ENCODE data around the gene FAM131B. TPM values are rescaled to one million over a fixed set of nuclear protein-coding genes. Genes with fewer than 3 reads are reported as not detected.

The FAM131B gene
- total and polyA plus RNA-seq, 2 experiments from 2014 or later = 0.87 to 1.9 TPM

DNA sequence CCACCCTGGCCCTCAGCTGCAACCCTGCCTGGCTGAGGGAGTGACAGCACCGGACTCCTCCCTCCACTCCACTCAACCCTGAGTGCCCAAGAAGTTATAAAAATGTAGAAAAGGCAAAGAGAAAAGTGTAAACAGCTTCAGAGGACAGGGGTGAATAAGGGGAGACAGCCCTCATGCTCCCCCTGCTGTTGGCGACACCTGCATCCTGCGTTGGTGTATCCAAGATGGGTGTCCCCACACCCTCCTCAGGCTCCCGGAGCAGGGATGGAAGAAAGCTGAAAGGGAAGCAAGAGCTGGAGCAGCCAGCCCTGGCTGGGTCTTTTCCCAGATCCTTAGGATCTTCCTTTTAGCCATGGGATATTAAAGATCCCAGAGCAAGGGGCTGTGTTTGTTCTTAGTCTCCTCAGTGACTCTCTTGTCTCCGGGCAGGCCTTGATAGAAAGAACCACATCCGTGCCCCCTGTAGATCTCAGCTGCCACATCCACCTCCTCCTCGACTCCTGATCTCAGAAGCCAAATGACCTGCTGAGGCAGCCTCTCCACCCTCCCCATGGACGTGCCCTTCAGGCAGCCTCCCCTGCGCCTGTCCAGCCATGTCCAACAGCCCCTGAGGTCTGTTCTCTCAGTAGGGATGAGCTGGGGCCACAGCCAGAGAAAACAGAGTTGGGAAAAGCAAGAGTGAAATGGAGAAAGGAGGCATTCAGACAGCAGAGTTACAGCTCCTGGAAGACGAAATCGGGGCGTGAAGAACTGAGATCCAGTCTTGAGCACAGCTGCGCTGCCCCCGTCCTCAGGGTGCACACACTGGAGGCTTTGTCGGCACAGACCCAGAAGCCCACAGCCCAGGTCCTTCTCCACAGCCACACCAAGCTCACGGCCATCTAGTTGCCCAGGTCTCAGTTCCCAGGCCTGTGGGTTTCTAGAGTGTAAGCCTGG is 6.8 kb downstream of the FAM131B start:
- no peaks in the 10 kb centered on the region for H3K9me2 ChIP-seq (replicated peaks; ENCODE audit: insufficient read depth)
- H3K4me1 ChIP-seq (ENCODE audit: insufficient read depth) = no peaks in the 10 kb centered on the region
- H2AFZ ChIP-seq = no peak overlapping the region
- H3K4me3 ChIP-seq = no peak overlapping the region
- WGBS (ENCODE audit: low lambda C conversion rate, missing lambda C conversion rate) = 91% methylated on average over 16 of the region's 16 CpGs
- DNase-seq (ENCODE audit: low spot score) = no peak
- H3K79me2 ChIP-seq = no peaks in the 10 kb centered on the region
- no peak overlapping the region for H3K4me2 ChIP-seq
- no peak overlapping the region for H3K27ac ChIP-seq
- TF ChIP-seq EZH2 (IDR thresholded peaks at IDR 0.05; ENCODE audit: borderline replicate concordance) (no peak), EZH2phosphoT487 (IDR thresholded peaks at IDR 0.05; ENCODE audit: low read depth, severe bottlenecking, unreplicated experiment) (no peak)
- TF ChIP-seq, protein P1, sequence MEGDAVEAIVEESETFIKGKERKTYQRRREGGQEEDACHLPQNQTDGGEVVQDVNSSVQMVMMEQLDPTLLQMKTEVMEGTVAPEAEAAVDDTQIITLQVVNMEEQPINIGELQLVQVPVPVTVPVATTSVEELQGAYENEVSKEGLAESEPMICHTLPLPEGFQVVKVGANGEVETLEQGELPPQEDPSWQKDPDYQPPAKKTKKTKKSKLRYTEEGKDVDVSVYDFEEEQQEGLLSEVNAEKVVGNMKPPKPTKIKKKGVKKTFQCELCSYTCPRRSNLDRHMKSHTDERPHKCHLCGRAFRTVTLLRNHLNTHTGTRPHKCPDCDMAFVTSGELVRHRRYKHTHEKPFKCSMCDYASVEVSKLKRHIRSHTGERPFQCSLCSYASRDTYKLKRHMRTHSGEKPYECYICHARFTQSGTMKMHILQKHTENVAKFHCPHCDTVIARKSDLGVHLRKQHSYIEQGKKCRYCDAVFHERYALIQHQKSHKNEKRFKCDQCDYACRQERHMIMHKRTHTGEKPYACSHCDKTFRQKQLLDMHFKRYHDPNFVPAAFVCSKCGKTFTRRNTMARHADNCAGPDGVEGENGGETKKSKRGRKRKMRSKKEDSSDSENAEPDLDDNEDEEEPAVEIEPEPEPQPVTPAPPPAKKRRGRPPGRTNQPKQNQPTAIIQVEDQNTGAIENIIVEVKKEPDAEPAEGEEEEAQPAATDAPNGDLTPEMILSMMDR (IDR thresholded peaks at IDR 0.05; ENCODE audit: poor library complexity) = no peak
- no peaks in the 10 kb centered on the region for H3K9me3 ChIP-seq (ENCODE audit: low read depth)
- H3K36me3 ChIP-seq (replicated peaks; ENCODE audit: insufficient read depth, low read depth) = no peaks in the 10 kb centered on the region
- no peaks in the 10 kb centered on the region for H4K20me1 ChIP-seq (ENCODE audit: insufficient read depth, poor library complexity, severe bottlenecking)
- peaks cover 19% of the 10 kb centered on the region for H3K27me3 ChIP-seq

GRCh38 chr7:143354965-143355364 is 7.5 kb downstream of the FAM131B start:
- Histone ChIP-seq H3K36me3 (replicated peaks; ENCODE audit: insufficient read depth, low read depth) (no peaks in the 10 kb centered on the region), H4K20me1 (ENCODE audit: insufficient read depth, poor library complexity, severe bottlenecking) (no peaks in the 10 kb centered on the region), H3K9me2 (replicated peaks; ENCODE audit: insufficient read depth) (no peaks in the 10 kb centered on the region), H3K27me3 (peaks cover 12% of the 10 kb centered on the region), H2AFZ (no peak overlapping the region), H3K4me2 (no peak overlapping the region), H3K27ac (no peak overlapping the region), H3K4me3 (no peak overlapping the region), H3K9me3 (ENCODE audit: low read depth) (no peaks in the 10 kb centered on the region), H3K79me2 (no peaks in the 10 kb centered on the region), H3K4me1 (ENCODE audit: insufficient read depth) (no peaks in the 10 kb centered on the region)
- DNase-seq (ENCODE audit: low spot score) = no peak
- 89% methylated on average over 8 of the region's 8 CpGs for WGBS (ENCODE audit: low lambda C conversion rate, missing lambda C conversion rate)
- TF ChIP-seq EZH2phosphoT487 (IDR thresholded peaks at IDR 0.05; ENCODE audit: low read depth, severe bottlenecking, unreplicated experiment) (no peak), EZH2 (IDR thresholded peaks at IDR 0.05; ENCODE audit: borderline replicate concordance) (no peak)
- TF ChIP-seq, protein P1 (IDR thresholded peaks at IDR 0.05; ENCODE audit: poor library complexity) = no peak

- H3K27ac ChIP-seq = no peak overlapping the region
- no peak overlapping the region for H3K4me3 ChIP-seq
- no peak overlapping the region for H2AFZ ChIP-seq
- H3K9me3 ChIP-seq (ENCODE audit: low read depth) = no peaks in the 10 kb centered on the region
- peaks cover 10% of the 10 kb centered on the region for H3K27me3 ChIP-seq
- no peaks in the 10 kb centered on the region for H3K9me2 ChIP-seq (replicated peaks; ENCODE audit: insufficient read depth)
- 93% methylated on average over 8 of the region's 8 CpGs for WGBS (ENCODE audit: low lambda C conversion rate, missing lambda C conversion rate)
- no peaks in the 10 kb centered on the region for H4K20me1 ChIP-seq (ENCODE audit: insufficient read depth, poor library complexity, severe bottlenecking)
- no peak for DNase-seq (ENCODE audit: low spot score)
- H3K4me1 ChIP-seq (ENCODE audit: insufficient read depth) = no peaks in the 10 kb centered on the region
- no peaks in the 10 kb centered on the region for H3K36me3 ChIP-seq (replicated peaks; ENCODE audit: insufficient read depth, low read depth)
- TF ChIP-seq, protein P1 (IDR thresholded peaks at IDR 0.05; ENCODE audit: poor library complexity) = no peak
- TF ChIP-seq EZH2phosphoT487 (IDR thresholded peaks at IDR 0.05; ENCODE audit: low read depth, severe bottlenecking, unreplicated experiment) (no peak), EZH2 (IDR thresholded peaks at IDR 0.05; ENCODE audit: borderline replicate concordance) (no peak)
- no peak overlapping the region for H3K4me2 ChIP-seq
- no peaks in the 10 kb centered on the region for H3K79me2 ChIP-seq
Observed at GRCh38 chr7:143354376-143354775, 8.1 kb downstream of the FAM131B start.

Measured in hepatocyte (in vitro differentiated cells).